Germinal center (tissue), 1 donor: ENCODE measurements around the gene HCAR3.

ENCODE experiments used
- DNase-seq: peaks from one replicate; pipeline ENCODE4 v3.0.0; 2012; ENCODE audit warnings: mixed read lengths, low spot score

Gene HCAR3

DNA sequence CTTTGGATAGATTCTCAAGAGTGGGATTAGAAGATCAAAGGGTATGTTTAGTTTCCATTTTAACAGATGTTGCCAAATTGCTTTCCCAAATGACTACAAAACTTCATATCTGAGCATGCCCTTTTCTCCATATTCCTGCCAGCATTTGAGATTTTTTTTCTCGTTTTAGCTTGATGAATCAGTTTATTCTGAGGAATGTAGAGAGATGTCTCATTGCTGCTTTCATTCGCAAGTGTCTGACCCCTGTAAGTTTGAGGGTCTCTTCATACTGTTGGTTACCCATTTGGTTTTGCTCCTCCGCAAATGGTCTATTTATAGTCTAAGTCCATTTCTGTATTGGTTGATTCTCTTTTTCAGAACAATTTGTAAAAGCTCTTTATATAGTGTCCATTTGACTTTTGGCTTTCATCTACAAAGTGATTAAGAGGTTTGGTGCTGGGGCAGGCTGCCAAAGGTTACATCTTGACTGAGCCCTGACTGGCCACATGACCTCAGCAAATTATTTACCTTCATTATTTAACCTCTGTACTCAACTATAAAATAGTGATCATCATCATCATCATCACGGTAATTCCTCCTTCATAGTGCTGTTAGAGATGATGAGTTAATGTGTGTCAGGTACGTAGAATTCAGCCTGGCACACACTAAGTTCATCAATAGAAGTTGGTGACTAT, 47.1 kb downstream of the HCAR3 start:
- no peak for DNase-seq

DNA sequence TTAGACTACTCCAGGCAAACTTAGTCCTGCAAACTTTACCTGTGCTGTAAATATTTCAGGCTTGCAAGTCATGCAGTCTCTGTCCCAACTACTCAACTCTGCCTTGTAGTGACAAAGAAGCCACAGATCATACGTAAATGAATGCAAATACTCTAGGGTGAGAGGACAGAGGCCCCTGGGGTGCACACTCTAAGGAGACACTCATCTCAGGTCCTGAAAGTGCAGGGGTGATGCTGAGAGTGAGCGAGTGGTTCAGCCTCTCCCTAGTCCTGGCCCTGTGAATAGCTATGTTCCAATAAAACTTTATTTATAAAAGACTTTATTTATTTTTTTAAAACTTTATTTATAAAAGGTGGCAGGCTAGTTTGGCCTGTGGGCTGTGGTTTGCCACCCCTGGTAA, 48.3 kb downstream of the HCAR3 start:
- no peak for DNase-seq

- DNase-seq, result no peak
These were observed 50.9 kb downstream of the HCAR3 start for GRCh38 chr12:122665759-122666158.

DNA sequence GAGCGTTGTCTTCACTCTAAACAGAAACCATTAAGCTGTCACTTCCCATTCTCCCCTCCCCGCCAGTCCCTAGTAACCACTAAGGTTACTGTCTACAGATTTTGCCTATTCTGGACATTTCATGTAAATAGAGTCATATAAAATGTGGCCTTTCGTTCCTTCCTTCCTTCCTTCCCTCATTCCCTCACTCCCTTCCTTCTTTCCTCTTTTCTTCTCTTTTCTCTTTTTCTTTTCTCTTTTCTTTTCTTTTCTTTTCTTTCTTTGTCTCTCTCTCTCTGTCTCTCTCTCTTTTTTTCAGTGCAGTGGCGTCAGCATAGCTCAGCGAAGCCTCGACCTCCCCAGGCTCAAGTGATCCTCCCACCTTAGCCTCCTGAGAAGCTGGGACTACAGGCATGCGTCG, 51.3 kb downstream of the HCAR3 start:
- DNase-seq, result no peak
